Epidermal melanocyte (primary cell): ENCODE measurements around the gene SUSD2.
"Not testable (repeated sequence)": the region's sequence is repeated elsewhere in the genome, so short reads cannot be mapped to it uniquely, and the experiment has no call there.

Source experiments
- DNase-seq: peaks from one replicate; pipeline ENCODE4 v3.0.0; 2011; ENCODE audit warnings: low spot score; ENCODE audit not compliant: insufficient read length

The SUSD2 gene

GRCh38 chr22:24188705-24189248 lies 7.5 kb downstream of the SUSD2 start:
- DNase-seq, result no peak

GRCh38 chr22:24189249-24190158 lies 8.2 kb downstream of the SUSD2 start:
- peak; percentile 96 for DNase-seq

- DNase-seq, result no peak
These were observed 8.9 kb downstream of the SUSD2 start for GRCh38 chr22:24190159-24190540.

GRCh38 chr22:24190596-24191208 lies 9.4 kb downstream of the SUSD2 start:
- no peak for DNase-seq

- DNase-seq, result no peak
These were observed 10.1 kb downstream of the SUSD2 start for GRCh38 chr22:24191381-24191841.

- DNase-seq, result no peak
These were observed 10.6 kb downstream of the SUSD2 start for GRCh38 chr22:24191893-24192292.

GRCh38 chr22:24198682-24199052 lies 17.4 kb downstream of the SUSD2 start:
- no peak for DNase-seq

GRCh38 chr22:24200619-24201212 lies 19.4 kb downstream of the SUSD2 start:
- DNase-seq, result no peak

- no peak for DNase-seq
These were observed 20.7 kb downstream of the SUSD2 start for GRCh38 chr22:24201681-24202614.

- DNase-seq, result not testable (repeated sequence)
These were observed 22.6 kb downstream of the SUSD2 start for GRCh38 chr22:24203856-24204255.

- no peak for DNase-seq
These were observed 24.3 kb downstream of the SUSD2 start for GRCh38 chr22:24205438-24206195.

- not testable (repeated sequence) for DNase-seq
These were observed 25.4 kb downstream of the SUSD2 start for GRCh38 chr22:24206460-24207263.

GRCh38 chr22:24207264-24208011 lies 26.2 kb downstream of the SUSD2 start:
- DNase-seq, result no peak

- peak; percentile 50 for DNase-seq
These were observed 26.9 kb downstream of the SUSD2 start for GRCh38 chr22:24208012-24208749.

GRCh38 chr22:24209016-24209415 lies 27.7 kb downstream of the SUSD2 start:
- no peak for DNase-seq

GRCh38 chr22:24209687-24210086 lies 28.4 kb downstream of the SUSD2 start:
- DNase-seq, result no peak

GRCh38 chr22:24210409-24210808 lies 29.1 kb downstream of the SUSD2 start:
- DNase-seq, result not testable (repeated sequence)

GRCh38 chr22:24211716-24212115 lies 30.4 kb downstream of the SUSD2 start:
- not testable (repeated sequence) for DNase-seq
